Measurements from ENCODE around the gene BTBD8.

Gene BTBD8

DNA sequence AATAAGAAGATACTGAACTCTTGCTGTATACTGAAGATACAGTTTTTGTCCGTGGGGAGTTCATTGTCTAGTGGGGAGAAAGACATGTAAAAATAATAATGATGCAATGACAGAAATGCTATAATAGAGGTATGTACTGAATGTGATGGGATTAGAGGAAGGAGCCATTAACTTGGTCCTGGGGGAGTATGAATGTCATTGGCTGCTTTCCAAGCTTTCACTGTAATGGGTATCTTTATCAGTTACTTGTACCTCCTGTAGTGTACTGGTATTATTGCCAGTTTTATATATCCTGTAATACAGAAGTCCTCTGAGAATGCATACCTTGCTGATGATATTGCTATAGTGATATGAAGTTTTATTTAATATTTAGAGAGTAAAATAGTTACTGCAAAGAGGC, 7.4 kb downstream of the BTBD8 start:
- in situ Hi-C loops (cut with MboI; ENCODE audit: low pct_unique_long_range_greater_than_20kb, low sequenced_read_pairs, unreplicated experiment): no loop called here
- DNase-seq (ENCODE audit: low spot score): no peak
- TF ChIP-seq, protein P1, sequence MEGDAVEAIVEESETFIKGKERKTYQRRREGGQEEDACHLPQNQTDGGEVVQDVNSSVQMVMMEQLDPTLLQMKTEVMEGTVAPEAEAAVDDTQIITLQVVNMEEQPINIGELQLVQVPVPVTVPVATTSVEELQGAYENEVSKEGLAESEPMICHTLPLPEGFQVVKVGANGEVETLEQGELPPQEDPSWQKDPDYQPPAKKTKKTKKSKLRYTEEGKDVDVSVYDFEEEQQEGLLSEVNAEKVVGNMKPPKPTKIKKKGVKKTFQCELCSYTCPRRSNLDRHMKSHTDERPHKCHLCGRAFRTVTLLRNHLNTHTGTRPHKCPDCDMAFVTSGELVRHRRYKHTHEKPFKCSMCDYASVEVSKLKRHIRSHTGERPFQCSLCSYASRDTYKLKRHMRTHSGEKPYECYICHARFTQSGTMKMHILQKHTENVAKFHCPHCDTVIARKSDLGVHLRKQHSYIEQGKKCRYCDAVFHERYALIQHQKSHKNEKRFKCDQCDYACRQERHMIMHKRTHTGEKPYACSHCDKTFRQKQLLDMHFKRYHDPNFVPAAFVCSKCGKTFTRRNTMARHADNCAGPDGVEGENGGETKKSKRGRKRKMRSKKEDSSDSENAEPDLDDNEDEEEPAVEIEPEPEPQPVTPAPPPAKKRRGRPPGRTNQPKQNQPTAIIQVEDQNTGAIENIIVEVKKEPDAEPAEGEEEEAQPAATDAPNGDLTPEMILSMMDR (IDR thresholded peaks at IDR 0.05; ENCODE audit: extremely low read depth, insufficient read depth, missing control alignments): no peak

DNA sequence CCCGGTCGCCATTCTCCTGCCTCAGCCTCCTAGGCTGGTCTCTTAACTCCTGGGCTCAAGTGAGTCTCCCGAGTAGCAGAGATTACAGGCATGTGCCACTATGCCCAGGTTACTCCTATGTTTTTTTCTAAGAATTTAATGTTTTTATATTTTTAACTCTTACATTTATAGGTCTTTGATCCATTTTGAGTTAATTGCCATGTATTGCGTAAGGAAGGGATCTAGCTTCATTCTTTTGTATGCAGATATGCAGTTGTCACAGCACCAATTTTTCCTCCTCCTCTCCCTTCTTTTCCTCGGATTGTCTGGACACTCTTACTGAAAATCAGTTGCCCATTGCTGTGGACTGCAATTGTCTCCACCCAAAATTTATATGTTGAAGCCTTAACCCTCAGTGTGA, 11.5 kb downstream of the BTBD8 start:
- in situ Hi-C loops (cut with MboI; ENCODE audit: low pct_unique_long_range_greater_than_20kb, low sequenced_read_pairs, unreplicated experiment): no loop called here
- TF ChIP-seq, protein P1 (IDR thresholded peaks at IDR 0.05; ENCODE audit: extremely low read depth, insufficient read depth, missing control alignments): no peak
- no peak for DNase-seq (ENCODE audit: low spot score)

DNA sequence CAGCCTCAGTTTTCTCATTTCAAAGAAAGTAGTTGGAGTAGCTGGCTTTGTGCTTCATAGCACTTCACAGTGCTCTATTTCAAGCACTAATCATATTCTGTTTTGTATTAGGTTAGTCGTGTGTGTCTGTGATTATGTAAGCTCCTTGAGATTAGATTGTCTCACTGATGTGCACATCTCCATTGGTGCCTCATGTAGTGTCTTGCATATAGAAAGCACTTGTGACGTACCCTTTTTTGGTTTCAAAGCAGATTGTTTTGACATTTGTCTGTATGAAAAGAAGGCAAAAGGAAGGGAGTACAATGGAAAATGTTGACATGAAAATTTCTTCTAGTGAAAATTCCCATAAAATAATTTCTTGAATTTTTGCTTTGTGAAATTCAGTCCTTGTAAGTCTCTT, 13.9 kb downstream of the BTBD8 start:
- DNase-seq (ENCODE audit: low spot score): no peak
- TF ChIP-seq, protein P1 (IDR thresholded peaks at IDR 0.05; ENCODE audit: extremely low read depth, insufficient read depth, missing control alignments): no peak
- in situ Hi-C loops (cut with MboI; ENCODE audit: low pct_unique_long_range_greater_than_20kb, low sequenced_read_pairs, unreplicated experiment): no loop called here

DNA sequence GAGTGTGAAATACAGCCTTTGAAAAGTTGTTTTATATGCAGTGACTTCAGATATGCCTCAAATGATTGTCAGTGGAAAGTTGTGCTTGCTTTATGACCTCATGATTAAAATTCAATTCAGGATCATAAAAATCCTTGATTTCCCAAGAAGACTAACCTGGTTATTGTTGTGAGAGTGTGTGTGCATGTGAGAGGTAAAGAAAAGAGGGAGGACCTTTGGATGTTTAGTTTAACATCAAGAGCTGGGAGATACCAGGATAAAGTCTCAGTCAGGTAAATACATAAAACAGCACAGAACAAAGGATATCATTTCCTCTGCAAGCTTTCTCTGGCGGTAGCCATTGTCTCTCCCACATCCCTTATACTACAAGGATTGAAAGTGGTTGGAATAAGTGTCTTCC, 14.4 kb downstream of the BTBD8 start:
- in situ Hi-C loops (cut with MboI; ENCODE audit: low pct_unique_long_range_greater_than_20kb, low sequenced_read_pairs, unreplicated experiment): no loop called here
- TF ChIP-seq, protein P1 (IDR thresholded peaks at IDR 0.05; ENCODE audit: extremely low read depth, insufficient read depth, missing control alignments): no peak
- no peak for DNase-seq (ENCODE audit: low spot score)

DNA sequence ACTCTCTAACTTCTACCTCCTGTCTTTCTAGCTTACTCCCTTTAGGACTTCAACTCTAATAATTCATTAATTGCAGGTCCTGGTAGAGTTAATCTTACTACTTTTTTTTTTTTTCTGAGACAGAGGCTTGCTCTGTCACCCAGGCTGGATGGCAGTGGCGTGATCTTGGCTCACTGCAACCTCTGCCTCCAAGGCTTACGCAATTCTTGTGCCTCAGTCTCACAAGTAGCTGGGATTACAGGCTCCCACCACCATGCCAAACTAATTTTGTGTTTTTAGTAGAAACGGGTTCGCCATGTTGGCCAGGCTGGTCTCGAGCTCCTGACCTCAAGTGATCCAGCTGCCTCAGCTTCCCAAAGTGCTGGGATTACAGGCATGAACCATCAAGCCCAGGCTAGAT, 15.7 kb downstream of the BTBD8 start:
- in situ Hi-C loops (cut with MboI; ENCODE audit: low pct_unique_long_range_greater_than_20kb, low sequenced_read_pairs, unreplicated experiment): no loop called here
- DNase-seq (ENCODE audit: low spot score): no peak

DNA sequence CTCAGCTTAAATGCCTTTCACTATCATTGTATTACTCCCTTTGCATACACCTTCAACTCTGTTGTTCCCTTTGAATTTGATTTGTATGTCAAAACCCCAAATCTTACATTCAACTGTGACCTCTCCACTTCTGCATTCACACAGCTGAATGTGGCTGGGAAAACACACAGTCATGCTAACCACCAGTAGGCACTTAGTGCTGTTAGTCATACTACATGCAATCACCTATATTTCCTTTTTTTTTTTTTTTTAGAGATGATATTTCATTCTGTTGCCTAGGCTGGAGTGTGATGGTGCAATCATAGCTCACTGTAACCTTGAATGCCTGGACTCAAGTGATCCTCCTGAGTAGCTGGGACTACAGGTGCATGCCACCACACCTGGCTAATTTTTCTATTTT, 16.2 kb downstream of the BTBD8 start:
- TF ChIP-seq, protein P1 (IDR thresholded peaks at IDR 0.05; ENCODE audit: extremely low read depth, insufficient read depth, missing control alignments): no peak
- in situ Hi-C loops (cut with MboI; ENCODE audit: low pct_unique_long_range_greater_than_20kb, low sequenced_read_pairs, unreplicated experiment): no loop called here
- DNase-seq (ENCODE audit: low spot score): no peak

More for the DNA sequence above, 15.7 kb downstream of the BTBD8 start:
- TF ChIP-seq, protein P1 (IDR thresholded peaks at IDR 0.05; ENCODE audit: extremely low read depth, insufficient read depth, missing control alignments): no peak

DNA sequence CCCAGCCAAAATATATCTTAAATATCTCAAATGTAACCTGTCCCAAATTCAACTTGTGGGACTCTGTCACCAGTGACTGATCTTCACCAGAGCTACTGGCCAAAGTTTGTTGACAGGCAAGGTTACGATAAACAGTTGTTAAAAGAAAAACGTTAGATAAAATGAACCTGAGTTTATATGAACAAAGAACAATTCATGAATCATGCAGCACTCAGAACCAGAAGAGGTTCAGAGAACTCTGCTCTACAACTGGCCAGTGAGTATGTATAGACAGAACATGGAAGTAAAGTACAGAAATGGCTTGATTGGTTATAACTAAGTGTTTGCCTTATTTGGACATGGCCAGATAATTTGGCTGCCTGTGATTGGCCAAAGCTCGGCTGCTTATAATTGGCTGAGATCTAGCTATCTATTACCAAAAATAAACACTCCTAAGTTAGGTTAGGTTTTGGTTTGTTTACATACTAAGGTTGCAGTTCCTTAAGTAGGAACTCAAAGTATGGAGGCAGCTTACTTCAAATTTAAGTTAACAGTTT, 25.5 kb downstream of the BTBD8 start:
- DNase-seq (ENCODE audit: low spot score): no peak
- in situ Hi-C loops (cut with MboI; ENCODE audit: low pct_unique_long_range_greater_than_20kb, low sequenced_read_pairs, unreplicated experiment): no loop called here
- TF ChIP-seq, protein P1 (IDR thresholded peaks at IDR 0.05; ENCODE audit: extremely low read depth, insufficient read depth, missing control alignments): no peak
